Panc1 (cell line): Measurements from ENCODE around the gene GPR84. TPM values are rescaled to one million over a fixed set of nuclear protein-coding genes. Genes with fewer than 3 reads are reported as not detected.

Source experiments
- ATAC-seq: fragments of 200-7000 bp; cut with Tn5 transposase; 2 replicates; pipeline ENCODE4 v1.9.1; 2020; ENCODE audit warnings: mild to moderate bottlenecking, moderate library complexity
- BruUV-seq: library from RNA; stranded (reverse); fragments of 400-500 nt; replicated peaks from 2 replicates; lab custom pipeline; 2021; lab: Mats Ljungman, UMichigan
- CTCF ChIA-PET: fragments of 300-600 bp; sonication (Branson Sonifier 250); formaldehyde crosslinking; loops from one replicate; lab custom pipeline; 2022; ENCODE audit warnings: antibody characterized with exemption; lab: Charles Lee
- POLR2A ChIA-PET: fragments of 300-600 bp; sonication (Branson Sonifier 250); formaldehyde crosslinking; loops from one replicate; lab custom pipeline; 2022; ENCODE audit warnings: antibody characterized with exemption; lab: Charles Lee
- DNase-seq: peaks from one replicate; pipeline ENCODE4 v3.0.0-alpha.2; 2010; ENCODE audit warnings: low read depth, low spot score
- H3K27ac ChIP-seq: 2 replicates; pipeline ENCODE4 v1.5.1; 2011; ENCODE audit warnings: mild to moderate bottlenecking, low read length, inconsistent platforms
- H3K27me3 ChIP-seq: fragments of 200-500 bp; sonication (Bioruptor generic); 2 replicates; pipeline ENCODE4 v1.6.0; 2014; ENCODE audit warnings: low read length, inconsistent platforms; ENCODE audit not compliant: control insufficient read depth, insufficient read depth
- H3K36me3 ChIP-seq: fragments of 200-500 bp; sonication (Bioruptor generic); 2 replicates; pipeline ENCODE4 v1.5.1; 2014; ENCODE audit warnings: inconsistent platforms, mild to moderate bottlenecking, low read length, moderate library complexity; ENCODE audit not compliant: control insufficient read depth, insufficient read depth
- H3K4me1 ChIP-seq: 2 replicates; pipeline ENCODE4 v1.5.1; 2011; ENCODE audit warnings: inconsistent platforms, mild to moderate bottlenecking, low read length, moderate library complexity; ENCODE audit not compliant: control insufficient read depth, insufficient read depth
- H3K4me3 ChIP-seq, 2 experiments: 2 replicates each; pipeline ENCODE4 v1.5.1; 2011 to 2012; ENCODE audit warnings: low read depth in 2 of 2, low read length in 2 of 2, mild to moderate bottlenecking in 2 of 2, inconsistent platforms in 1 of 2, moderate library complexity in 1 of 2
- H3K9me3 ChIP-seq: fragments of 200-500 bp; sonication (Bioruptor generic); 2 replicates; pipeline ENCODE4 v1.5.1; 2014; ENCODE audit warnings: low read depth, mild to moderate bottlenecking, inconsistent platforms, low read length, moderate library complexity; ENCODE audit not compliant: control insufficient read depth, insufficient read depth
- CTCF ChIP-seq: fragments of 450-650 bp; IDR thresholded peaks from 2 replicates; pipeline ENCODE4 v1.5.1; 2017; ENCODE audit warnings: mild to moderate bottlenecking
- POLR2AphosphoS5 ChIP-seq: IDR thresholded peaks from 2 replicates; pipeline ENCODE4 v1.6.1; 2012; ENCODE audit warnings: mild to moderate bottlenecking, low read depth, low read length, moderate library complexity
- REST ChIP-seq, 2 experiments: IDR thresholded peaks; 2 replicates each; pipeline ENCODE4 v1.6.1; 2011 to 2012; ENCODE audit warnings: low read depth in 2 of 2, control low read depth in 1 of 2, low read length in 1 of 2, mild to moderate bottlenecking in 1 of 2, moderate library complexity in 1 of 2; ENCODE audit not compliant: insufficient read depth in 1 of 2
- SIN3A ChIP-seq: IDR thresholded peaks from 2 replicates; pipeline ENCODE4 v1.6.1; 2012; ENCODE audit warnings: low read depth, mild to moderate bottlenecking, low read length, moderate library complexity, borderline replicate concordance; ENCODE audit not compliant: insufficient read depth
- TCF7L2 ChIP-seq: IDR thresholded peaks from 2 replicates; pipeline ENCODE4 v1.6.1; 2011; ENCODE audit warnings: mild to moderate bottlenecking, low read depth, low read length, inconsistent platforms
- in situ Hi-C: cut with HindIII; loops from 2 replicates; pipeline ENCODE4 v1.10.0; 2016; ENCODE audit warnings: low sequenced_read_pairs, low pct_unique_long_range_greater_than_20kb
- intact Hi-C: fragments of 100-400 bp; cut with micrococcal nuclease; formaldehyde crosslinking; loops from one replicate; pipeline ENCODE4 v1.10.0; 2022; ENCODE audit not compliant: unreplicated experiment
- total RNA-seq: library from RNA; stranded (reverse); gene quantifications from one replicate; pipeline ENCODE4 v1.2.1, GENCODE V29; 2021; ENCODE audit not compliant: unreplicated experiment

The GPR84 gene
- total RNA-seq, 1 experiment from 2014 or later = not detected

- H3K27me3 ChIP-seq = no peaks in the 10 kb centered on the region
- BruUV-seq = no TSS peak
- POLR2A ChIA-PET = interaction anchor here (0.6 kb wide), 1 partner anchor 52 kb away, joined by 3 read pairs; no protein-coding TSS in a partner anchor
- TF ChIP-seq POLR2AphosphoS5 (no peak), SIN3A (no peak), TCF7L2 (no peak), REST (IDR thresholded peaks at IDR 0.05; ENCODE audit: insufficient read depth in 1 of 2, low read depth in 2 of 2, low read length in 1 of 2) (no peak), CTCF (no peak)
- H3K9me3 ChIP-seq = no peaks in the 10 kb centered on the region
- DNase-seq (no peak), ATAC-seq (no peak)
- CTCF ChIA-PET = no interaction called here
- intact Hi-C loops = no loop called here
- no peaks in the 10 kb centered on the region for H3K4me1 ChIP-seq
- no peak overlapping the region for H3K27ac ChIP-seq
- H3K36me3 ChIP-seq = peaks cover 22% of the 10 kb centered on the region
- no peak overlapping the region for H3K4me3 ChIP-seq
- in situ Hi-C loops = no loop called here
Observed at GRCh38 chr12:54340846-54341245, 23.4 kb downstream of the GPR84 start.

GRCh38 chr12:54338698-54339296 is 25.5 kb downstream of the GPR84 start:
- Histone ChIP-seq H3K9me3 (no peaks in the 10 kb centered on the region), H3K4me3 (no peak overlapping the region), H3K27ac (no peak overlapping the region), H3K27me3 (no peaks in the 10 kb centered on the region), H3K36me3 (peaks cover 18% of the 10 kb centered on the region), H3K4me1 (no peaks in the 10 kb centered on the region)
- in situ Hi-C loops = no loop called here
- intact Hi-C loops = no loop called here
- CTCF ChIA-PET = no interaction called here
- DNase-seq = no peak
- BruUV-seq = no TSS peak
- POLR2A ChIA-PET = no interaction called here
- TF ChIP-seq TCF7L2 (no peak), POLR2AphosphoS5 (no peak), CTCF (no peak), REST (IDR thresholded peaks at IDR 0.05; ENCODE audit: insufficient read depth in 1 of 2, low read depth in 2 of 2, low read length in 1 of 2) (no peak), SIN3A (no peak)
- ATAC-seq = no peak
